HL-60 (cell line): ENCODE measurements around the gene CHTF8.
A peak's percentile ranks its signal among the peaks of the same experiment; 100 is the strongest.

ENCODE experiments used
- DNase-seq, 2 experiments: peaks; one replicate each; pipeline ENCODE4 v3.0.0-alpha.2; 2010 to 2020; ENCODE audit warnings: low read depth in 1 of 2, low spot score in 1 of 2
- H3K27ac ChIP-seq: fragments of 250-450 bp; sonication (Bioruptor Pico); replicated peaks from 2 replicates; pipeline ENCODE4 v1.5.1; 2020; ENCODE audit warnings: mild to moderate bottlenecking, moderate library complexity
- H3K27me3 ChIP-seq: fragments of 250-450 bp; sonication (Bioruptor Pico); 2 replicates; pipeline ENCODE4 v1.5.1; 2021; ENCODE audit warnings: mild to moderate bottlenecking, moderate library complexity; ENCODE audit not compliant: insufficient read depth, poor library complexity, severe bottlenecking
- H3K4me3 ChIP-seq: replicated peaks from 2 replicates; pipeline ENCODE4 v1.5.1; 2011; ENCODE audit warnings: mild to moderate bottlenecking, control low read depth, low read length; ENCODE audit not compliant: insufficient read depth
- GABPA ChIP-seq: IDR thresholded peaks from 2 replicates; pipeline ENCODE4 v1.6.1; 2012; ENCODE audit warnings: low read depth
- POLR2AphosphoS5 ChIP-seq: IDR thresholded peaks from 2 replicates; pipeline ENCODE4 v1.6.1; 2012; ENCODE audit warnings: low read depth
- REST ChIP-seq: IDR thresholded peaks from 2 replicates; pipeline ENCODE4 v1.6.1; 2012; ENCODE audit warnings: low read depth; ENCODE audit not compliant: insufficient replicate concordance
- SPI1 ChIP-seq: IDR thresholded peaks from 2 replicates; pipeline ENCODE4 v1.6.1; 2012; ENCODE audit warnings: low read depth, mild to moderate bottlenecking, borderline replicate concordance
- TF ChIP-seq, protein P1 (sequence below): IDR thresholded peaks from one replicate; pipeline ENCODE4 v1.5.1; 2011; ENCODE audit warnings: low read length, control low read depth, inconsistent platforms; ENCODE audit not compliant: insufficient read depth

CHTF8 gene

GRCh38 chr16:69088684-69089083, 43.7 kb downstream of the CHTF8 start:
- TF ChIP-seq POLR2AphosphoS5 (no peak), SPI1 (no peak), REST (no peak), GABPA (no peak)
- TF ChIP-seq, protein P1, sequence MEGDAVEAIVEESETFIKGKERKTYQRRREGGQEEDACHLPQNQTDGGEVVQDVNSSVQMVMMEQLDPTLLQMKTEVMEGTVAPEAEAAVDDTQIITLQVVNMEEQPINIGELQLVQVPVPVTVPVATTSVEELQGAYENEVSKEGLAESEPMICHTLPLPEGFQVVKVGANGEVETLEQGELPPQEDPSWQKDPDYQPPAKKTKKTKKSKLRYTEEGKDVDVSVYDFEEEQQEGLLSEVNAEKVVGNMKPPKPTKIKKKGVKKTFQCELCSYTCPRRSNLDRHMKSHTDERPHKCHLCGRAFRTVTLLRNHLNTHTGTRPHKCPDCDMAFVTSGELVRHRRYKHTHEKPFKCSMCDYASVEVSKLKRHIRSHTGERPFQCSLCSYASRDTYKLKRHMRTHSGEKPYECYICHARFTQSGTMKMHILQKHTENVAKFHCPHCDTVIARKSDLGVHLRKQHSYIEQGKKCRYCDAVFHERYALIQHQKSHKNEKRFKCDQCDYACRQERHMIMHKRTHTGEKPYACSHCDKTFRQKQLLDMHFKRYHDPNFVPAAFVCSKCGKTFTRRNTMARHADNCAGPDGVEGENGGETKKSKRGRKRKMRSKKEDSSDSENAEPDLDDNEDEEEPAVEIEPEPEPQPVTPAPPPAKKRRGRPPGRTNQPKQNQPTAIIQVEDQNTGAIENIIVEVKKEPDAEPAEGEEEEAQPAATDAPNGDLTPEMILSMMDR, result no peak
- Histone ChIP-seq H3K27me3 (no peaks in the 10 kb centered on the region), H3K27ac (peak overlapping the region; percentile 69), H3K4me3 (no peak overlapping the region)
- DNase-seq, result no peak

DNA sequence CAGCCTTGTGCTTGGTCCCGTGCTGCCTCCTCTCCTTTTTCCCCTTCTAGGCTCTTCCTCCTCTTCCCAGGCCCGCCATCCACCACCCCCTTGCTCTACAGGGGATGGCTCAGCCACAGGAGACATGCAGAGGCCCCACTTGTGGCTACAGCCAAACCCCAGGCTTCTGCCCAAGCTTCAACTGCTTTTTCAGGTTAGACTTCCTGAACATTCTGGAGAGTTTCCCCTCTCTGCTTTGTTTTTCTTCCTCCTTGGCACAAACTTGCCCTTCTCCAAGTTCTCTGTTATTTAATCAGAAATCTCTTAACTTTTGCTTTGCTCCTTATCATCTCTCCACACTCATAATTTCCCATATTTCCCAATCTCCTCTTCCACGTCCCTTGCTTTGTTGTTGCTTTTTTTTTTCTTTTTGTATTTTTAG, 45.2 kb downstream of the CHTF8 start:
- peak in 1 of 2 experiments; percentile 69 for DNase-seq
- no peaks in the 10 kb centered on the region for H3K27me3 ChIP-seq
- no peak overlapping the region for H3K4me3 ChIP-seq
- peak overlapping the region; percentile 68 for H3K27ac ChIP-seq
- TF ChIP-seq, protein P1, result no peak
- TF ChIP-seq GABPA, result no peak
- no peak for TF ChIP-seq POLR2AphosphoS5
- no peak for TF ChIP-seq REST
- no peak for TF ChIP-seq SPI1

DNA sequence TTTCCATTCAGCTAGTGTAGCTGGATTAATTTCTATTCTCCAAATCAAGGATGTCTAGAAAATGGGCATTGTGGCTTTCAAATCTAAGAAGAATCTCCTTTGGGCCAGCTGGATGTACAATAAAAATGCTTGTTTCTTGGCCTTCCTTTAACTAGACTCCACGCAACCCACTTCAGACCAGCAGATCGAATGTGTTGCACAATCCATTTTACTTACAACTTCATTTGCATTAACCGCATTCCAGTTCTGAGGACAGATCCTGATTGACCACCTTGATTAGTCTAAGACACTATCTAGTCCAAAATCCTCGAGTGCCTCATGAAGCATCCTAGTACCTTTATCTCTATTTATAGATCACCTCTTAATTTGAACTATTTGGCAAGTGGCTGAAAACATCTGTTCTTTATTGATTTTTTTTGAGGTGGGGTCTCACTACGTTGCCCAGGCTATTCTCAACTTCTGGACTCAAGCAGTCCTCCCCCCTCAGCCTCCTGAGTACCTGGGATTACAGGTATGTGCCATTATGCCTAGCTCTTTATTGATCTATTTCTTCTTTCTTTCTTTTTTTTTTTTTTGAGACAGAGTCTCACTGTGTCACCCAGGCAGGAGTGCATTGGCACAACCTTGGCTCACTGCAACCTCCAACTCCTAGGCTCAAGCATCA, 47.2 kb downstream of the CHTF8 start:
- no peak for DNase-seq
- TF ChIP-seq, protein P1, result no peak
- no peak for TF ChIP-seq POLR2AphosphoS5
- TF ChIP-seq GABPA, result no peak
- no peak for TF ChIP-seq REST
- no peak overlapping the region for H3K27ac ChIP-seq
- no peak overlapping the region for H3K4me3 ChIP-seq
- H3K27me3 ChIP-seq, result no peaks in the 10 kb centered on the region
